OCI-LY7 (cell line): Measurements from ENCODE around the gene RNF222.

Experiments used
- CTCF ChIP-seq: fragments of 200-600 bp; sonication (generic); conservative IDR thresholded peaks from 2 replicates; pipeline ENCODE4 v1.5.1; 2014; ENCODE audit warnings: mild to moderate bottlenecking, antibody characterized with exemption, low read length, moderate library complexity, mixed read lengths
- EZH2phosphoT487 ChIP-seq: fragments of 200-600 bp; sonication (generic); IDR thresholded peaks from 2 replicates; pipeline ENCODE4 v1.6.1; 2018; ENCODE audit warnings: low read depth, borderline replicate concordance, mild to moderate bottlenecking, mixed run types, antibody characterized with exemption, low read length, moderate library complexity, mixed read lengths

DNA sequence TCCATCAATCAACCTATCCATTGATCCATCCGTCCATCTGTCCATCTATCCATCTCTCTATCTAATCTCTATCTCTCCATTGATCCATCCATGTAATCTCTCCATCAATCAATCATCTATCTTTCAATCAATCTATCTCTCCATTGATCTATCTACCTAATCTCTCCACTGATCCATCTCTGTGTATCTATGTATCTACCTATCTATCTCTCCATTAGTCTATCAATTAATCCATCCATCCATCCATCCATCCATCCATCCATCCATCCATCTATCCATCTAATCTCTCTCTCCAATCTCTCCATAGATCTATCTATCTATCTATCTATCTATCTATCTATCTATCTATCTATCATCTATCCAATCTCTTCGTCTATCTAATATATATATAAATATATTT lies 3.5 kb upstream of the RNF222 start:
- TF ChIP-seq CTCF = no peak
- TF ChIP-seq EZH2phosphoT487 = no peak
